Vagina (tissue), 2 donors: ENCODE results near the gene ARX.

Experiments used
- CTCF ChIP-seq, 3 experiments: fragments of 450-650 bp in 2 of 3; fragments of 200-600 bp in 1 of 3; sonication (generic) in 1 of 3; IDR thresholded peaks; one replicate each; pipeline ENCODE4 v1.5.1; 2017 to 2019; ENCODE audit warnings: antibody characterized with exemption in 3 of 3, mild to moderate bottlenecking in 2 of 3, moderate library complexity in 2 of 3
- POLR2A ChIP-seq, 2 donors: fragments of 450-650 bp; IDR thresholded peaks; one replicate each; pipeline ENCODE4 v1.6.1; 2017; ENCODE audit warnings: antibody characterized with exemption in 2 of 2, mild to moderate bottlenecking in 2 of 2, moderate library complexity in 2 of 2

- TF ChIP-seq CTCF (IDR thresholded peaks at IDR 0.05) (no peak), POLR2A (IDR thresholded peaks at IDR 0.05) (no peak)
These were observed 12.5 kb downstream of the ARX start for GRCh38 chrX:25003066-25003849.
